Nephron (organoid): ENCODE results near the gene PSMA6.
A peak's percentile ranks its signal among the peaks of the same experiment; 100 is the strongest.
"Not testable (repeated sequence)": the region's sequence is repeated elsewhere in the genome, so short reads cannot be mapped to it uniquely, and the experiment has no call there.

ENCODE experiments used
- H3K27ac Mint-ChIP-seq, 3 experiments: 2 replicates each; pipeline ENCODE4 v1.8.0; 2020; ENCODE audit warnings: mixed read lengths in 3 of 3, mild to moderate bottlenecking in 2 of 3, moderate library complexity in 1 of 3
- H3K27me3 Mint-ChIP-seq: 2 replicates; pipeline ENCODE4 v1.8.0; 2021; ENCODE audit warnings: low read depth, mild to moderate bottlenecking, moderate library complexity, mixed read lengths
- H3K36me3 Mint-ChIP-seq: 2 replicates; pipeline ENCODE4 v1.8.0; 2020; ENCODE audit warnings: low read depth, mixed read lengths
- H3K4me1 Mint-ChIP-seq: 2 replicates; pipeline ENCODE4 v1.8.0; 2020; ENCODE audit warnings: mixed read lengths
- H3K4me3 Mint-ChIP-seq, 3 experiments: 2 replicates each; pipeline ENCODE4 v1.8.0; 2020; ENCODE audit warnings: mild to moderate bottlenecking in 3 of 3, mixed read lengths in 3 of 3, moderate library complexity in 2 of 3
- H3K9me3 Mint-ChIP-seq: 2 replicates; pipeline ENCODE4 v1.8.0; 2020; ENCODE audit warnings: mixed read lengths
- TF ChIP-seq, protein P1 (sequence below), 3 experiments: fragments of 200-600 bp; sonication (generic); IDR thresholded peaks; one replicate each; pipeline ENCODE4 v1.5.0; 2021; ENCODE audit warnings: antibody characterized with exemption in 3 of 3; ENCODE audit not compliant: unreplicated experiment in 3 of 3

PSMA6 gene

DNA sequence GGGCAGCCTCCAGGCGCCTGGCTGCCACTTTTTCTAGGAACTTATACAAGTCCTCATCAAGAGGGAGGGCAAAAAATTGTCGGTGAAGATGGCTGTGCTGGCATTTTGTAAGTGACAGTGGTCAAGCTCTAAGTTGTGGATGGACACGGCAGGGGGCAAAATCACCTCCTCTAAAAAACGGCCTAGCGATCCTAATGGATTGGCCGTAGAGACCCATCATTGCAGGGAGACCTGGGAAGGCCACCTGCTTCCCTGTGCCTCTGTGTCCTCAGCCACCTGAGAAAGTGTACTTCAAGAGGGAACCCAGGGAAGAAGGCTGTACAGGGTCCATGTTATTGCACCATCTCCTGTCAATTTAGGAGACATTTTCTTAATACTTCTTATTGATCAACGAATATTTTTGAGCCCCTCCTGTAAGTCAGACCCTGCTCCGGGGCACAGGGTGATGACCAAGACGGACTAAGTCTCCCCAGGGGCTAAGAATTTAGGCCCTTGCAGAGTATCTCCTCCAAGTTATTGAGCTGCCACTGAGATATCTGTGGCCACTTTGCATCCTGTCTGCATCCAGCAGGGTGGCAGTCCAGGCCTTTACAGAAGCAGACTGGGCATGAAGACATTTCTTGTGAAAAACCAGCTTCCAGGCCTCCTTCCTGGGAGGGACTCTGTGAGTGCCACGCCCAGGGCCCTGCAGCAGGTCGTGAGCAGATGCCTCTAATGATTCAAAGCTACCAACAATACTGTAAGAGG, 40.5 kb downstream of the PSMA6 start:
- H3K36me3 Mint-ChIP-seq, result no peaks in the 10 kb centered on the region
- H3K4me1 Mint-ChIP-seq, result peaks cover 38% of the 10 kb centered on the region
- TF ChIP-seq, protein P1, sequence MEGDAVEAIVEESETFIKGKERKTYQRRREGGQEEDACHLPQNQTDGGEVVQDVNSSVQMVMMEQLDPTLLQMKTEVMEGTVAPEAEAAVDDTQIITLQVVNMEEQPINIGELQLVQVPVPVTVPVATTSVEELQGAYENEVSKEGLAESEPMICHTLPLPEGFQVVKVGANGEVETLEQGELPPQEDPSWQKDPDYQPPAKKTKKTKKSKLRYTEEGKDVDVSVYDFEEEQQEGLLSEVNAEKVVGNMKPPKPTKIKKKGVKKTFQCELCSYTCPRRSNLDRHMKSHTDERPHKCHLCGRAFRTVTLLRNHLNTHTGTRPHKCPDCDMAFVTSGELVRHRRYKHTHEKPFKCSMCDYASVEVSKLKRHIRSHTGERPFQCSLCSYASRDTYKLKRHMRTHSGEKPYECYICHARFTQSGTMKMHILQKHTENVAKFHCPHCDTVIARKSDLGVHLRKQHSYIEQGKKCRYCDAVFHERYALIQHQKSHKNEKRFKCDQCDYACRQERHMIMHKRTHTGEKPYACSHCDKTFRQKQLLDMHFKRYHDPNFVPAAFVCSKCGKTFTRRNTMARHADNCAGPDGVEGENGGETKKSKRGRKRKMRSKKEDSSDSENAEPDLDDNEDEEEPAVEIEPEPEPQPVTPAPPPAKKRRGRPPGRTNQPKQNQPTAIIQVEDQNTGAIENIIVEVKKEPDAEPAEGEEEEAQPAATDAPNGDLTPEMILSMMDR (IDR thresholded peaks at IDR 0.05; ENCODE audit: unreplicated experiment in 3 of 3), result no peak
- no peaks in the 10 kb centered on the region for H3K27me3 Mint-ChIP-seq
- H3K27ac Mint-ChIP-seq, result peak overlapping the region; percentile 86 to 94 (median 92)
- H3K4me3 Mint-ChIP-seq, result no peak overlapping the region
- H3K9me3 Mint-ChIP-seq, result no peaks in the 10 kb centered on the region

GRCh38 chr14:35333264-35333730, 41.1 kb downstream of the PSMA6 start:
- H3K4me3 Mint-ChIP-seq, result no peak overlapping the region
- TF ChIP-seq, protein P1 (IDR thresholded peaks at IDR 0.05; ENCODE audit: unreplicated experiment in 3 of 3), result no peak
- peak overlapping the region; percentile 86 to 94 (median 92) for H3K27ac Mint-ChIP-seq
- H3K9me3 Mint-ChIP-seq, result no peaks in the 10 kb centered on the region
- H3K4me1 Mint-ChIP-seq, result peaks cover 38% of the 10 kb centered on the region
- no peaks in the 10 kb centered on the region for H3K27me3 Mint-ChIP-seq
- no peaks in the 10 kb centered on the region for H3K36me3 Mint-ChIP-seq

GRCh38 chr14:35333797-35334743, 41.9 kb downstream of the PSMA6 start:
- no peaks in the 10 kb centered on the region for H3K9me3 Mint-ChIP-seq
- H3K36me3 Mint-ChIP-seq, result no peaks in the 10 kb centered on the region
- H3K27me3 Mint-ChIP-seq, result no peaks in the 10 kb centered on the region
- TF ChIP-seq, protein P1 (IDR thresholded peaks at IDR 0.05; ENCODE audit: unreplicated experiment in 3 of 3), result no peak
- H3K4me3 Mint-ChIP-seq, result no peak overlapping the region
- peak overlapping the region; percentile 86 to 94 (median 92) for H3K27ac Mint-ChIP-seq
- peaks cover 38% of the 10 kb centered on the region for H3K4me1 Mint-ChIP-seq

DNA sequence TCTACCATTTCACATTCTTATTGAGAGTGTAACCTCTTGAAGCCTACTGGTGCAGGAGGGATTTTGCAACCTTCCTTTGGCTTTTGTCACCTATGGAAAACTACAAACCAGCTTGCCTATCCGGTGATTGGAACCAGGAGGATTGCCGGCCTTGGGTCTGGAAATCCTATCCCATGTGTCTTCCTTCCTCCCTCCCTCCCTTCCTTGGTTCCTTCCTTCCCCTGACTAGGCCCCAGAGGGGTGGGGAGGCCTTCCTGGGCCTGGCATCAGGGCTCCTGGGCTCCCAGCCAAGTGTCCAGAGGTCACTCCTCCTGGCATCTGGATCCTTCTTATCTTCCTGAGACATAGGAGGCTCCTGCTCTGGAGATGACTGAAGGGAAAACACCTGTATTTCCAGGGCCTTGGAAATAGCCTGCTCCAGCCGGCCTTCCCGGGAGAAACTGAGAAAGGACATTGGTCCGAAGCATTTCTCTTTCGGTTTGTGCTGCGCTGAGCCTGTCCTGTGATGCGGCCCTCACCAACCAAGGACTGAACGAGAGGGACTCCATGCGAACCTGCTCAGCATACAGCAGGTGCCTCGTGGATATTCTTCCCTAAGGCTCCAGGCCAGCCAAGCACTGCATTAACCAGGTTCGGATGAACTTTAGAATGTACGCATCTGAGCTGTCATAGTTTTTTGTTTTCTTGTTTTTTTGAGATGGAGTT, 43.4 kb downstream of the PSMA6 start:
- TF ChIP-seq, protein P1 (IDR thresholded peaks at IDR 0.05; ENCODE audit: unreplicated experiment in 3 of 3), result no peak
- no peaks in the 10 kb centered on the region for H3K36me3 Mint-ChIP-seq
- no peaks in the 10 kb centered on the region for H3K9me3 Mint-ChIP-seq
- peak overlapping the region; percentile 97 to 99 (median 97) for H3K27ac Mint-ChIP-seq
- H3K4me3 Mint-ChIP-seq, result no peak overlapping the region
- no peaks in the 10 kb centered on the region for H3K27me3 Mint-ChIP-seq
- peaks cover 43% of the 10 kb centered on the region for H3K4me1 Mint-ChIP-seq

- Mint-ChIP-seq H3K4me1 (peaks cover 43% of the 10 kb centered on the region), H3K4me3 (peak overlapping the region; percentile 14 to 72 (median 49)), H3K27ac (peak overlapping the region; percentile 97 to 99 (median 97))
- H3K27me3 Mint-ChIP-seq, H3K36me3 Mint-ChIP-seq, H3K9me3 Mint-ChIP-seq: not testable (repeated sequence)
Observed at GRCh38 chr14:35336171-35336493, 44.0 kb downstream of the PSMA6 start.
